Fibroblast of peridontal ligament (primary cell): ENCODE results near the gene SCUBE1.

Experiments used
- DNase-seq: peaks from one replicate; pipeline ENCODE4 v3.0.0-alpha.2; 2010; ENCODE audit errors: extremely low read depth

The SCUBE1 gene

GRCh38 chr22:43158778-43159483 is 184.2 kb downstream of the SCUBE1 start:
- no peak for DNase-seq

- DNase-seq, result no peak
Measured at GRCh38 chr22:43157874-43158546, 185.2 kb downstream of the SCUBE1 start.

- DNase-seq, result no peak
Measured at GRCh38 chr22:43156413-43156812, 186.8 kb downstream of the SCUBE1 start.

GRCh38 chr22:43155789-43156188 is 187.4 kb downstream of the SCUBE1 start:
- no peak for DNase-seq

GRCh38 chr22:43154887-43155536 is 188.2 kb downstream of the SCUBE1 start:
- no peak for DNase-seq

- DNase-seq, result no peak
Measured at GRCh38 chr22:43153899-43154298, 189.3 kb downstream of the SCUBE1 start.

GRCh38 chr22:43152357-43153071 is 190.7 kb downstream of the SCUBE1 start:
- peak; percentile 51 for DNase-seq

GRCh38 chr22:43152003-43152356 is 191.2 kb downstream of the SCUBE1 start:
- no peak for DNase-seq

- peak; percentile 37 for DNase-seq
Measured at GRCh38 chr22:43151251-43152002, 191.7 kb downstream of the SCUBE1 start, which contains the start of gene TSPO. TSPO (plus strand) TSS chr22:43151559; CDS start chr22:43159239, 7,680 bp downstream.

GRCh38 chr22:43150731-43151206 is 192.4 kb downstream of the SCUBE1 start:
- DNase-seq, result no peak

GRCh38 chr22:43148581-43148980 is 194.6 kb downstream of the SCUBE1 start:
- DNase-seq, result no peak

- no peak for DNase-seq
Measured at GRCh38 chr22:43147821-43148220, 195.4 kb downstream of the SCUBE1 start.
